GM10248 (cell line): ENCODE results near the gene PRKN.

Source experiments
- CTCF ChIA-PET: fragments of 300-600 bp; sonication (Branson Sonifier 250); formaldehyde crosslinking; extraction: SDS; loops from one replicate; lab custom pipeline; 2021; ENCODE audit warnings: antibody characterized with exemption; lab: Yijun Ruan, JAX
- POLR2A ChIA-PET: fragments of 350-650 bp; sonication (Branson Sonifier 250); formaldehyde crosslinking; extraction: SDS; loops from one replicate; lab custom pipeline; 2020; ENCODE audit warnings: antibody characterized with exemption; lab: Yijun Ruan, JAX
- DNase-seq: peaks from one replicate; pipeline ENCODE4 v3.0.0; 2012; ENCODE audit errors: extremely low spot score
- CTCF ChIP-seq: IDR thresholded peaks from 2 replicates; pipeline ENCODE4 v1.5.1; 2012; ENCODE audit warnings: mild to moderate bottlenecking, low read depth; ENCODE audit errors: extremely low read depth, missing control alignments, control extremely low read depth

Gene PRKN

GRCh38 chr6:162289972-162290371 lies 437.6 kb downstream of the PRKN start:
- TF ChIP-seq CTCF, result no peak
- DNase-seq, result no peak
- ChIA-PET CTCF (no interaction called here), POLR2A (no interaction called here)

GRCh38 chr6:162273986-162274385 lies 453.6 kb downstream of the PRKN start:
- POLR2A ChIA-PET, result no interaction called here
- TF ChIP-seq CTCF, result no peak
- DNase-seq, result no peak
- CTCF ChIA-PET, result interaction anchor here (1.6 kb wide), 1 partner anchor 8 kb away, joined by 5 read pairs; no protein-coding TSS in a partner anchor

- no peak for TF ChIP-seq CTCF
- ChIA-PET CTCF (no interaction called here), POLR2A (no interaction called here)
- no peak for DNase-seq
Measured at GRCh38 chr6:162271922-162272321, 455.6 kb downstream of the PRKN start.

- CTCF ChIA-PET, result no interaction called here
- TF ChIP-seq CTCF, result no peak
- POLR2A ChIA-PET, result no interaction called here
- DNase-seq, result no peak
Measured at GRCh38 chr6:162270966-162271365, 456.6 kb downstream of the PRKN start.

- CTCF ChIA-PET, result no interaction called here
- DNase-seq, result no peak
- no peak for TF ChIP-seq CTCF
- POLR2A ChIA-PET, result no interaction called here
Measured at GRCh38 chr6:162267641-162268040, 459.9 kb downstream of the PRKN start.

- no peak for TF ChIP-seq CTCF
- ChIA-PET POLR2A (no interaction called here), CTCF (interaction anchor here (0.9 kb wide), 2 partner anchors 13 to 23 kb away, joined by 3 read pairs; no protein-coding TSS in a partner anchor)
- DNase-seq, result no peak
Measured at GRCh38 chr6:162267126-162267525, 460.4 kb downstream of the PRKN start.
